ENCODE results near the gene CCDC9B.

Gene CCDC9B

DNA sequence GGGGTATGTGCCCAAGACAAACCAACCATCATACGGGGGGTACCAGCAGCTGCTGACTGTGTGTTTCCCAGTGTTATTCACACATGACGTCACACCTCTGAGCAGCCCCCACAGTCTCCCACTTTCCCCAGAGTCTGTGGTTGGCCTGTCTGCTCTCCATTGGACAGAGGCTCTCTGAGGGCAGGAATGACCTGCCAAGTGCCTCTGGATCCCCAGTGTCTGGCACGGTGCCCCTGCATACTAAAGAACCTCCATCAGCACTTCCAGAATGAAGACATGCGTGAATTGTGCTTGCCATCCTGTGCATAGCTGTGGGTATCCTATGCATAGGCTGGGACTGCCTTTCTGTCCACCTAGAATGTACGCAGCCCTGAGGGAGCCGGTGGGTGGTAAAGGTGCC is 3.5 kb upstream of the CCDC9B start:
- DNase-seq = no peak

DNA sequence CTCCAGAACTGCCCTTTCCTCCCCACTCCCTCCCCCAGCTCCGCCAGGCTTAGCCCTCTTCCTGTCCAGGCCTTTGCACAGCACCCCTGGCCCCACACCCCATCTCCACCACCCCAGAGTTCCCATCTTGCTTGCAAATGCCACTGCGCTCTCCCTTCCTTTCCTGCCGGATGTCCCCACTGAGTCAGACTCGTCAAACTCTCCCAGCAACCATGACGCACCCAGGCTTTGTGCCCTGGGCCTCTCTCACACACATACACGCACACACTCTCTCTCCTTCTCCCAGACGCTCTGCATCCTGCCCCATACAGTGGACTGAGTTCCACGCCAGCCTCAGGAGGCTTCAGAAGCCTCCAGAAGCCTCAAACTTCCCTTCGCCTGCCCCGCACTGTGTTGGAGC is 2.8 kb upstream of the CCDC9B start:
- no peak for DNase-seq

- no peak for DNase-seq
These were observed 1.9 kb upstream of the CCDC9B start for GRCh38 chr15:40342416-40343320.

DNA sequence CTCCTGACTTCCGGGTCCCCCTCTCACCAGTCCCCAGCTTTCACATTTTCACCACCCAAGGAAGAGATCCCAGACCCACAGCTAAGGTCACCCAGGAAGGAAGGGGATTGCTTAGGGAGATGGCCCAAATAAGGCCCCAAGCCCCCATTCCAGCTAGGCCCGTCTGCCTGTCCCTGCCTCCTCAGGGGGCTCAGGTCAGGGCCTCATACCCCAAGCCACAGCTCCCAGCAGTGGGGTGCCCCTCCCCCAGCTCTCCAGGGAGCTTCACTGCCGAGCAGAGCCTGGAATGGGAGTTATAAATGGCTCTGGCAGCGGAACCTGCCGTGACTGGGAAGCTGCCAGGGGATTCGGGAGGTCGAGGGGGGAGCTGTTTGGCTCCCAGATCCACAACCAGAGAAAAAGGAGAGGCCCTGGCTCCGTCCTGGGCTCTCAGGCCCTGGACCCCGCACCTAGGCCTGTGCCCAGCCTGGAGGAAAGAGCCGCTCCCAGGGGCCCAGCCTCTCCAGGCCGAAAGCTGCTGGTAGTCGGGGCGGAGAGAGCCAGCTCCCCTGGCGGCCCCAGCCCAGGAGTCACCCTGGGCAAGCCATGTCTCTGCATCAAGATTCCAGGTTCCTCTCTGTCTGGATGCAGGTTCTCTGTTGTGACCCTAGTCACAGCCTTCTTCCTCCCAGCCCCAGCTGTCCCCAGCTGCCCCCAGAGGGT is 550 bp downstream of the CCDC9B start:
- no peak for DNase-seq

GRCh38 chr15:40339621-40339945 is 1.2 kb downstream of the CCDC9B start:
- no peak for DNase-seq

GRCh38 chr15:40338921-40339620 is 1.7 kb downstream of the CCDC9B start:
- DNase-seq = no peak

DNA sequence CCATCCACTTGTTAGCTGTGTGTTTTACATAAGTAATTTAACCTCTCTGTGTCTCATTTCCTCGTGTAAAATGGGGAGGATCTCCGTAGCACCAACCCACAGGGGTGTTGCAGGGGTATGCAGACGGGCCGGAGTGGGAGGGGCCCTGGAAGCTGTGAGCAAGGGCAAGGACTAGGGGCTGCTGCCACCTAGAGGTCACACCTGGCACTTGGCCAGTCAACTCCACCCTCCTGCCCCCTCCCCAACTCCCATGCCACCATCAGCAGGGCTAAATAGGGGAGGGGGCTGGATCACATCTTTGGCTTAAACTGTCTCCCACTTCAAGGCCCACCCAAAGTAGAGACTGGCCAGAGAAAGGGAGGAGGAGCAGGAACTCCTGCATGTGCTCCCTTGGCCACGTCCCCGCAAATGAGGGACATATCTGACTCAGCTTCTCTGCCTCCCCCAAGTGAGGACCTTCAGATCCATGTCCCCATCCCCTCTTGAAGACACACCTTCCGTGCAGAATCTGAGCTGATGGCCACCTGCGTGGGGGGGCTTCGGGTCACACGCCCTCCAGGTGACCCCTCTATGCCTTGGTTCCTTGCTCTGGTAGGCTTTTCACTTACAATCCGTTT is 2.6 kb downstream of the CCDC9B start:
- DNase-seq = peak; percentile 84

GRCh38 chr15:40337597-40337996 is 3.1 kb downstream of the CCDC9B start:
- no peak for DNase-seq

DNA sequence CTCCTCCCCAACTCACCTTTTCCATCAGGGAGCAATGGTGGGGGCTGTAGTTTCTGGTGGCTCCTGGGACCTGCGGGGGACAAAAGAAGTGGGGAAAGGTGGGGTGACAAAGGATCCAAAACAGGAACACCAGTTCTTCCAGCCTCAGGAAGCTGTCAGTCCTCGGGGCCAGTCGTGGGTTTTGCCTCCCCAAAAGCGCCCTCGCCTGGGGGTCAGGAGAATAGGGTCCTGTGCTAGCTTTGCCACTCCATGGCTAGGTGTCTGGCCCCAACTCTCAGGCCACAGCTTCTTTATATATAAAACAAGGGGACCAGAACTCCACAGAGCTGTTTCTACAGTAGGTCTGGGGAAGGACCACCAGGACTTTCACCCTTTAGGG is 4.0 kb downstream of the CCDC9B start:
- no peak for DNase-seq

- no peak for DNase-seq
These were observed 4.6 kb downstream of the CCDC9B start for GRCh38 chr15:40335938-40336743.

DNA sequence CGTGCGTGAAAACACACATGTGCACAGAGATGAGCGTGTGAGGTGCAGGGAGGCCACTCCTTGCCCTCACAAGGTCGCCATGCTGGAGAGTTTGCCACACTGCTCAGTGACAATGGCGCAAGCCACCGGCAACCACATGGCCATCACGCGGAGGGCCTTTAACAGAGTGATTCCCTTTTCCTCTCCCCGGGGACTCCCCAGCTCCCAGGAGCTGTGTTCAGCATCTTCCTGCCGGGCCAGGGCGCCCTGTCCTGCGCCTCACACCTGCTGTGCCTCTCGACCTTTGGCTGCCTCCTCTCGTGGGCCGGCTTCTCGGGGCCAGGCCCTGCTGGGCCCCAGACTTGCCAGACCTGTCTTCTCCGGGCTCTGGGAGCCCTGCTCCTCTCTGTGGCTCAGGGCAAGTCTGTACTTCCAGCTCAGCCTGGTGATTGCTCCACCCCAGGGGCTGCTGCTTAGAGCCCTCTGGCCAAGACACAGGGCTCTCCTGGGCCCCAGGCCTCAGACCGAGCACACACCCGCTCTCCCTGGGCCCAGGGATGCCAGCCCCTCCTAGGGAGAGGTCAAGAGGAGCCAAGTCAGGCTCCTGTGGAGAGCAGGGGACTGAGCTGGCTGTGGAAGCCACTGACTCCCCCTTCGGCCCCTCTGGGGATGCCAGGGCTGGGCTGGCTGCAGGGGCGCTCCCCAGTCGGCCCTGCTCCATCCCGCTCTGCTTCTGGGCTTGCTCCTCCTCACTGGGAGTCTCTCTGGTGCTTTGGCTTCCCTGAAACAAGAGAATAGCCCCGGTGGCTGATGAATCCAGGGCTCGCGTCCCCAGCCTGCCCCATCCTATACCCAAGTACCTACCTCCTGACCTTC is 5.6 kb downstream of the CCDC9B start:
- DNase-seq = no peak

GRCh38 chr15:40334541-40334940 is 6.2 kb downstream of the CCDC9B start:
- DNase-seq = no peak

DNA sequence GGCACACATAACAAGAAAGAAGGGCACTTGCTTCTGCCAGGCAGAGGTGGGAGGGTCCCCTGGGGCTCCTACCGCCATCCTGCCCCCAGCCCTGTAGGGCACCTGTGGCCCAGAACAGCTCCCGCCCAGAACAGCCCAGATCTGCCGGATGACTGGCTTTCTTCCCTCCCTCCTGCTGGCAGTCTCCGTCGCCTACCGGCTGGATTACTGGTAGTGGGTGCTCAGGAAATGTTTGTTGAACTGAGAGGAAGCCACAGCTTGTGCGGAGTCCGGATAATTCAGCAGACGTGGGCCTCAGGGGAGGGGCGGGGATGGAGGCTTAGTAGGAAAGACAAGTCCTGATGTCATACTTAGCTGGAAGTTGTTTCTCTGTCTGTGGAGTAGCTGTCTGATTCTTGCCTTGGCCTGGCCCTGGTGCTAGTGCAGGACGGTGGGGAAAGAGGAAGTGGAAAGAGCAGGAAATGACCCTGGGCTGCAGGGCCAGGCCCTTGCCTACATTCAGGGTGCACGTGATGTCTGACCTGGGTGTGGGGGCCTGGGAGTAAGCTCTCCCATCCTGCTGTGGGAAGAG is 6.7 kb downstream of the CCDC9B start:
- no peak for DNase-seq

GRCh38 chr15:40332113-40332781 is 8.5 kb downstream of the CCDC9B start:
- no peak for DNase-seq

DNA sequence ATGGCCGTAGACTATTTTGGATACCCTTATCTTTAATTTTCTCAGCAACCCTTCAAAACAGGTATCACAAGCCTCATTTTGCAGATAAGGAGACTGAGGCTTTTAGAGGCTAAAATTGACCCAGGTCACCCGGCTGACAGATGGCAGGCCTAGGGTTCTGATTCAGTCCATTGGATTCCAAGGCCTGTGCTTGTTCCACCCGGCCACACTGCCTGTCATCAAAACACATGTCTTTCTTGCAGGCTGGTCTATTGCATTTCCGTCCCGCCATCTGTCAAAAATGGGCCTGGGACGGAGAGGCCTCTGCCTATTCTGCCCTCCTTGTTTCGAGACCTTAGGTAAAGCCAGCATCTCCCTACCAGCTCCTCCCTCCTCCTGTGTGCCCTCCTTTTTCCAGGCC is 9.1 kb downstream of the CCDC9B start:
- DNase-seq = no peak

- no peak for DNase-seq
These were observed 9.7 kb downstream of the CCDC9B start for GRCh38 chr15:40331026-40331425.

GRCh38 chr15:40330368-40330836 is 10.3 kb downstream of the CCDC9B start:
- no peak for DNase-seq

- no peak for DNase-seq
These were observed 10.9 kb downstream of the CCDC9B start for GRCh38 chr15:40329804-40330203.

GRCh38 chr15:40328751-40329150 is 12.0 kb downstream of the CCDC9B start:
- no peak for DNase-seq

GRCh38 chr15:40328176-40328575 is 12.6 kb downstream of the CCDC9B start:
- DNase-seq = no peak
